SHP77 treated with DMSO at 0.1 percent for 48 hours (cell line): ENCODE data around the gene THSD8.

Experiments
- DNase-seq: peaks from one replicate; lab custom pipeline; 2025; lab: John Stamatoyannopoulos, UW

THSD8 gene

DNA sequence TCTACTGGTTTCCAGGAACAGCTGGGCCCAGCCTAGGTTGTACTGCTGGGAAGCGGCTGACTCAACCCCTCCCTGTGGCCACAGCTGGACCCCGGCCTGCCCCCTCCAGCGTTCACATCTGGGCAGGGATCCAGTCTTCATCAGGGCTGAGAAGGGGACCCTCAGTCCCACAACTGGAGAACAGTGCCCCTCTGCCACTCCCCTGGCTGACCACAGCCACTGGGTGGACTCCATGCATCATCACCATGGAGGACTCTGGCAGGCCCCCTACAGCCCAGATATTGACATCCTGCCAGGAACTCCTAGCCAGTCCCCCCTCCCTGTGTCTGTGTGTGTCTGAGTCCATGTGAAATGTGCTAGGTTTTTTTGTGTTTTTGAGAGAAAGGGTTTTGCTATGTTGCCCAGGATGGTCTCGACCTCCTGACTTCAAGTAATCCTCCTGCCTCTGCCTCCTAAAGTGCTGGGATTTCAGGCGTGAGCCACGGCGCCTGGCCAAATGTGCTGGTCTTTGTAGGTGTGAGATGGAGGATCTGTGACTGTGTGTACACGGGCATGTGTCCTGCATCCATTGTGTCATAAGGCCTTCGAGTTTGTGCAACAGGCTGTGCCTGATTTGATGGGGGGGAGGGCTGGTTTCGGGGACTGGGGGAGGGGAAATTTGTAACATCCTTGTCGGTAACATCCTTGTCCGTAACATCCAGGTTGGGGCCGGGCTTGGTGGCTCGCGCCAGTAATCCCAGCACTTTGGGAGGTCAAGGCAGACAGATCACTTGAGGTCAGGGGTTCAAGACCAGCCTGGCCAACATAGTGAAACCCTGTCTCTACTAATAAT, 22.5 kb upstream of the THSD8 start:
- peak; percentile 59 for DNase-seq

DNA sequence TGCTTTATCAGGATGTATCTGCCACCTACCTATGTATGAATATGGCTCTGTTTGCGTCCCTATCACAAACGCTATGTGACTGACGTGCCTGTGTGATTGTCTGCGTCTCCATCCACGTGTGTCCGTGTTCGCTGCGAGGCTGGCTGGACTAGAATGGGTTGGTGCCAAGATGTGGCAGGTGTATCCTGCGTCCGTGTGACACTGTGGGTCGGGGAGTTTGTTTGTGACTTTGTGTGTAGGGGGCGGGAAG, 19.8 kb upstream of the THSD8 start:
- no peak for DNase-seq

DNA sequence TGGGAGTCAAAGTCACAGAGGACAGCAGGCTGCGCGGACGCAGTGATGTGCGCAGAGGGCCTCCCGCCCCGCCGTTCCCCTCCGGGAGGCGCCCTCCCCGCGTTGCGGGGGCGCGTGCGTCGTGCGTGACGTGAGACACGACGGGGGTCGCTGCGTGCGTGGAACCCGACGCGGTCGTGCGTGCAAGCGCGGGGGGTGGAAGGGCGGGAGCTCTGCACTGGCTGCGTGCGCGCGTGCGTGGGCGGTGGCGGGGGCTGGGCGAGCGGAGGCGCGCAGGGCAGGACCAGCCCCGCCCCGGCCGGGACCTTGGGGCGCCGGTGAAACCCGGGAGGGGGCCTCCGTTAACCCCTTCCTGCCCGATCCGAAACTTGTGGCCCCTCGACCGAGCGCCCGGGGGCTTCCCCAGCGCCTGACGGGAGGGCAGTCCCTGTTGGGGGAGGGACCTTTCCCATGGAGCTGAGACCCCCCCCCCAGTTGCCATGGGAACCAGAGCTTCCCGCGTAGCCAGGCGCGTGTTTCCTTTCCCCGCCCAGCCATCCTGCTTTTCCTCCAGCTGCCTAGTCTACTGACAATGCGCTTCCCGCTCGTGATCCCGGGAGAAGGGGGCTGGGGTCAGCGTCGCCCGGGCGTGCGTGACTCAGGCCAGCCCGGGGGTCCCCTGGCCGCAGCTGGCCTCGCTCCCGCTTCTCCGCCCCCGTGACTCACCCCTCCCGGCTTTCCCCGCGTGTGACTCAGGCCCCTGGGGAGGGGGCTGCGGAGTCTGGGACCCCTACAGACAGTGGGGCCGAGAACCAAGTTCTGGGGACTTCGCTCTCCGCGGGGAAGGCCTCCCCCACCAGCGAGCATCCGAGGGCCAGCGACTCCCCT, 19.2 kb upstream of the THSD8 start:
- DNase-seq = peak; percentile 10

GRCh38 chr19:12783291-12783848, 18.5 kb upstream of the THSD8 start:
- no peak for DNase-seq

DNA sequence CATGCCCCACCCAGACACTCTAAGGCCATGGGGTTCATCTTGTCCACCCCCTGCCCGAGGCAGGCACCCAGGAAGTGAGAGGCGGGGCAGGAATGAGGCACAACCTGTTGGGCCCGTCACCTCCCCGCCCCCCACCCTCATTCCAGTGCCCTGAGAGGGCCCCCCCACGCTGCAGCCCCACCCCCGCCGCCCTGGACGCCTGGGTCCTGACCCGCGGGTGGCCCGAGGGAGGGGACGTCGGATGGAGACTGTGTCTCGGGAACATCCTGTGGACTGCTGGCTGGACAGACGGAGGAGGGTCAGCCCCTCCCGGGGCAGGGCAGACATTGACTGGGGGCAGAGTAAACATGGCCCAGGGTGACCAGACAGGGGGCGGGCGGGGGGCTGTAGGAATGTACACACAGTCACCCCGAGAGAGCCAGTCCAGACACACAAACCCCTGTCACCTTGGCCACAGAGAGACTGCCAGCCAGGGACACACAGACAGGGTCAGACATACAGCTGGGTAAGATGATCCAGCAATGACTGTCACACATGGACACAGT, 17.9 kb upstream of the THSD8 start:
- no peak for DNase-seq

- DNase-seq = no peak
These were observed 17.4 kb upstream of the THSD8 start for GRCh38 chr19:12784394-12784870.

DNA sequence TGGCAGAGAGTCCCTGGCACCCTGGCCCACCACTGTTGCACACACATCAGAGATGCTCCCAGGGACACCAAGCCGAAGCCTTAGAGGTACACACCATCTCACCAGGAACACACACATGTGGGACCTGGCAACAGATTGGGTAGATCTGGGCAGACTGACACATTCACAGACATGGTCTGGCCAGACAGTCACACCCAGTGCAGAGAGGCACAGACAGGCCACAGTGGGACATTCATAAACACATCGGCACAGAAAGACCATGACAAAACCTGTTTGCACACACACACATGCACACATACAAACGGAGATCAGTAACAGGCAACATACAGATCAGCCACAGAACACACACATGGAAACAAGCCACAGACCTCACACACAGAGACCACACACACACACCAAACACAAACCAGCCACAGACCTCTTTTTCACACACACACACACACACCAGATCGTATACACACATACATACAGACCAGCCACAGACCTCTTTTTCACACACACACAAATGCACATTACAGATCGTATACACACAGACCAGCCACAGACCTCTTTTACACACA, 16.9 kb upstream of the THSD8 start:
- no peak for DNase-seq

DNA sequence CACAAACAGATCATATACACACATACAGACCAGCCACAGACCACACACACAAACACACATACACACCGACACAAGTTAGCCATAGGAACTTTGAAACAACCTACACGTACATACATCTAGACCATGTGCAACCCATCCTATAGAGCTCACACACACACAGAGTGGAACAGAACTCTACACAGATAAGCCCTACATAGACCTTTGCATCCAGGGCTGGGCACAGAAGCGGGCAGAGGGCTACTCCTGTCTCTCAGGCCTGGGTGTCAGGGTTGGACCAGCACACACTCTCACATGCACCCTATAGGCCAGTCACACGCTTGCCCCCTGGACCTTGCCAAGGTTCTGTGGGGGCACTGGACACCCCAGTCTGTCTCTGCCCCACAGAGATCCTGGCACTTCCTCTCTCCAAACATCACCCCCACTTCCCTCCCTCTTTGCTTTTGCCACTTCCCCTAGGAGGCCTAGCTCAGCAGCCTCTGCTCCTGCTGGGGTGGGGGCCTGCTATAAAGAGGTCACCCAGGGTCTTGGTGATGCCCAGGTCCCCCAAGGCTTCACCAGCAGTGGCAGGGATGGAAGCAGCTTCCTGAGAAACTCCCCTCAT, 16.3 kb upstream of the THSD8 start:
- no peak for DNase-seq

DNA sequence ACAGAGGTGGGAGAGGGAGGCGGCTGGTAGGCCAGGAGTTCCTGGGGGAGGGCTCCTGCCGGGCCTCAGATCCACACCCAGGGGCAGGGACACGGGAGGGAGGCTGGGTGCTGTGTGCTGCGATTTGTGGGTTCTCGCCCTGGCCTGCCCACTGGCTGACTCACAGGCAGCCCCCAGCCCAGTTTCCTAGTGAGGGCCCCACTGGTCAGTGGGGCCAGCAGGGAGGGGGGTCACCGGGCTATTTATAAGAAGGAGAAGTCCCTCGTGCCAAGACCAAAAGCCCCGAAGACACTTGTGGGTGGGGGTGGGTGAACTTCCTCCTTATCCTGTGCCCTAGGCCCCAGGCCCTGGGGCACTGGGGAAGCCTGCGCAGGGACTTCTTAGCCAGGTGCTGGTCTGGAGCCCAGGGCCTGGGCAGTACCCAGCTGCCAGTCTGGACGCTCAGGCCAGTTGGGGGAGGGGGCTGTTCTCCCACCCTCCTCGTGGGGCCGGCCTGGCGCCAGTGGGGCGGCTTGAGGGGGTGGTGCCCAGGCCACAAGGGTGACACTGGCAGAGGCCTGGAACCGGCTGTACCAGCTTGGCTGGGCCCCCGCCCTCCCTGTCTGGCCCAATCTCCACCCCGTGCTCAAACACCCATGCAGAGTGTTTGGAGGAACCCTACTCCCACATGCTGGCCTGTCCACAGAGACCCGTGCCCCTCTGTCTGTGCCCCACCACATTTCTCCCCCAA, 15.6 kb upstream of the THSD8 start:
- DNase-seq = no peak

GRCh38 chr19:12786952-12787351, 14.9 kb upstream of the THSD8 start:
- no peak for DNase-seq

DNA sequence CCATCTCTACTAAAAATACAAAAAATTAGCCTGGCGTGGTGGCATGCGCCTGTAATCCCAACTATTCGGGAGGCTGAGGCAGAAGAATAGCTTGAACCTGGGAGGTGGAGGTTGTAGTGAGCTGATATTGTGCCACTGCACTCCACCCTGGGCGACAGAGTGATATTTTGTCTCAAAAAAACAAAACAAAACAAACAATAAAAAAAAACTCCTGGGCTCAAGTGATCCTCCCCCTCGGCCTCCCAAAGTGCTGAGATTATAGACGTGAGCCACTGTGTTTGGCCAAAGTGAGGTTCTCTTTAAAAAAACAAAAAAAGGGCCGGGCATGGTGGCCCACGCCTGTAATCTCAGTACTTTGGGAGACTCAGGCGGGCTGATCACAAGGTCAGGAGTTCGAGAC, 14.4 kb upstream of the THSD8 start:
- DNase-seq = no peak

DNA sequence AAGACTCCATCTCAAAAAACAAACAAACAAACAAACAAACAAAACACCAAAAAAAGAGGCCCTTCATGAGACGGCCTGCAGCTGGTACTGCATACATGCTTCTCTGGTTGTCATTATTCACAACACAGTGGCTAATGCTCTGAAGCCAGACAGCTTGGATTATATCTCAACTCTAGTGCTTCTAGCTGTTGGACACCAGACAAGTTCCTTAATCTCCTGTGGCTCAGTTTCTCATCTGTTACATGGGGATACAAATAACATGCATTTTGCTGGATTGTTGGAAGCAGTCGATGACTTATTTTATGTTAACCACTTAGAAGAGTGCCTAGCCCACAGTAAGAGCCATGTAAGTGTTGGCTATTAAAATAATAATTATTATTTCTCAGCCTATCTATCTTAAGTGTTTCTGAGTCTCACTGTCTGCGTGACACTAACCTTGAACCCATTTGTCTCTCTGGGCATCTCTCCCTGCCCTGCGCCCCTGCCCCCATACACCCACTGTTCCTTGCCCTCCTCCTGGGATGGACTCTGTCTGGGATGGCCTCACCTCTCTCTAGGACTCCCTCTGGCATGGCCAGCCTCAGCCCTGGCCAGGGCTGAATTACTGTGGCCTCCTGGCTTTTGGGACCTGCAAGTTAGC, 13.7 kb upstream of the THSD8 start:
- no peak for DNase-seq

DNA sequence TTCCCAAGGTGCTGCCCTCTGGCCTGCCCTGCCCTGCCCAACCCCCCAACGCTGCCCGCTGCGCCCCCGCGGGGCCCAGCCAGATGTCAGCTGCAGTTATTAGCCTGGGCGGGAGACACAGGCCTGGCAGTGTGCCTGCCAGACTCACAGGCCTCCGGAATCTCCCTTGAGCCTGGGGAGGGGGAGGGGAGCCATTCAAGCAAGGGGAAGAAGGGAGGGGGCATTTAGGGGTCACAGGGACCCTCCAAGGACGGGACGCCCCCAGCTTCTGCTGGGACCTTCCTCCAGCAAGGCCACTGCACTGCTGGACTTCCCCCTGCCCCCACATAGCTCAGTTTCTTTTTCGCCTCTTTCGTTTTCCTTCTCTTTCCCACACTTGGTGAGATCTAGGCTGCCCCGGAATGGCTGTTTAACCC, 13.2 kb upstream of the THSD8 start:
- peak; percentile 19 for DNase-seq

DNA sequence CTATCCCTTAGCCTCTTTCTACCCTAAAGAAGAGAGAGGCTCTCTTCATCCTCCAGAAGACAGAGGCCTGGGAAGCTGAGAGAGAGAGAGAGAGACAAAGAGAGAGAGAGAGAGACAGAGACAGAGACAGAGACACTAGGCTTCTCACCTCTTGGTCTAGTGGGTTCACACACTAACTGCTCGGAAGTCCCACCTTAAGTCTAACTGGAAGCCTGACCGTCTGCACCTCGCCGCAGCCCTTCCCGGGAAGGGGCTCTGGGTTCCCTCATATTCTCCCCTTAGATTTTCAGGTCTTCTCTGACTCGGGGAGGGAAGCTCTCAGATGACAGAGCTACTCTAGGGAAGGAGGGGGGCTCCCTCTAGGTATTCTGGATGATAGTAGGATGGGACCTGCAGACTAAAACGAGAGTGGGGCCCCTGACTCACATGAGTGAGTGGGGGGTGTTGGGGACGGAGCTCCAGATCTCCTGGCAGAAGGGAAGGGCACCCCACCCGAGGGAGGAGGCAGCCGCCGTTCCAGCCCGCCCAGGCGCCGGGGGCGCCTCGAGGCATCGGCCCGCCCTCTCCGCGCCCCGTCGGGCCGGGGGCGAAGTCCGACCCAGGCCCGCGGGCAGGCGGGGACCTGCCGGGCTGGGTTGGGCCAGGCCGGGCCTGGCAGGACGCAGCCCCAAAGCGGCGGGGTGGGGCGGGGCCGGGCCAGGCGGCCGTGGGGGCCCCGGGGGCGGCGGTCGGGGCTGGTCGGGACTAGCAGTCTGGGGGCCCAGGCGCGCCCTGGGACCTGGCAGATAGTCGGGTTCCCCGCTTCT, 12.6 kb upstream of the THSD8 start:
- no peak for DNase-seq

DNA sequence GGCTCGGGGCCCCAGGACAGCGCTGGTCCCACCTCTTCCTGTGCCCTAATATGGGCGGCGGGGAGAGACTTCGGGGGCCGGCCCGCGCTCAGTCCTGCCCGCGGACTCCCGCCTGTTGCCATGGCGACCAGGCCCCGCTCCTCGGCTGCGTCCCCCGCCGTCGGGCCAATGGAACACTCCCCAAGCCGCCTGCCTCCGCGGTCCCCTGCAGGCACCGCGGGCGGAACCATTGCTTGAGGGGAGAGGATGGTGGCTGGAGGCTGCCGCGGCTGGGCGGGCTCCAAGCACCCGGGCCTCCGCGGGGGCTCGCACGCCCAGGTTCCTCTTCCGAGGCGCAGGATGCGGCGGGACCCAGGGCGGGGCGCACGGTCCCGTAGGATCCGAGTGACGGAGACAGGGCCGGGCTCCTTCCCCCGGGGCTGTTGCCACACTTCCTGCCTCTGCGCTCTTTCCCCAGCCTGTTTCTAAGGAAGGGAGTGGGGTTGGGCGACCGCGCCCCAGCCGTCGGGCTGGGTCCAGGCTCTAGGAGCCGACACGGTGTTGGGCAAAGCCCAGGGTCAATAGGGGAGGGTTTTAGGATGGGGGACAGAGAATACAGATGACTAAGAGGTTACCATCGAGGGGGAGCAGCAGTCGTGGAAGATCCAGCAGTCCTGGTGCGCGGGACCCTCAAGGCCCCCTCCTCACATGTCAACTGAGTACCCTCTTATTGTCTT, 11.8 kb upstream of the THSD8 start:
- peak; percentile 67 for DNase-seq

DNA sequence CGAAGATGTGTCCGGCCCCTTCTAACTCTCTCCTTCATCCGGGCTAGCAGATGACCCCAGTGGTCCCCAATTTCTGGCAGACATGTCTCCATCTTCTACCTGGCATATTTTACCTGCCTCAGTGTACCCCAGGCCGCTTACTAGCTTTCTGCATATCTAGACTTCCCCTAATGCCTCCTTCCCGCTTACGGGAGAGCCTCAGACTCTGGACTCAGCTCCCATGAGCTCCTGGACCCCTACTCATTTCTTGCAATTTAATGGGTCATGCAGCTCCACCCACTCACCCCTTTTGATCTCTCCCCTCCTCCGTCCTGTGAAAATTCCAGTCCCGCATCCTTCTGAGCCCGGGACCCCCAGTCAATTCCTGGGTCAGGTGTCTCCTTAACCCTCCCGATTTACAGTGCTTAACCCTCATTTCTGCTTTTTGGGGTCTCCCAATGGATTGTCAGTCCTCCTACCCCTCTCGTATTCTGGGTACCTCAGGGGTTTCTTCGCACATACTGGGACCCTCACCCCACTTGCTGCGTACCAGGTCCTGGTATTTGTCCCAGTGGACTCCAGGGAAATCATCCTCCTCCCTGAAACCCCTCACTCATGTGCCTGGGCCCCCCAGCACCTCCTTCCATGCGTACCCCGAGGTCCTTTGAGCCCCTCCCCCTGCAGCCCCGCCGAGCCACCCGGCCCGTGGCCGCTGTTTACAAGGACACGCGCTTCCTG, 11.1 kb upstream of the THSD8 start:
- DNase-seq = no peak

GRCh38 chr19:12791345-12792050, 10.4 kb upstream of the THSD8 start, which contains the start of gene JUNB:
Gene JUNB, plus strand, starts transcription at chr19:12791486. Its CDS starts 286 bp downstream, at chr19:12791772.
- DNase-seq = peak; percentile 70
